Measurements from ENCODE around the gene KCNH3. TPM values are rescaled to one million over a fixed set of nuclear protein-coding genes. Genes with fewer than 3 reads are reported as not detected.
A peak's percentile ranks its signal among the peaks of the same experiment; 100 is the strongest.

KCNH3 gene
- total and polyA plus RNA-seq, 4 experiments from 2014 or later, result 0.97 to 2.4 (median 1.4) TPM

- ChIA-PET POLR2A (ENCODE audit: partially characterized antibody) (interaction anchor here (0.6 to 1.5 kb wide), 5 partner anchors 11 to 361 kb away, joined by 3 to 4 read pairs (median 3); partner anchors contain the start of genes KCNH3, PRPF40B and TUBA1A), CTCF (ENCODE audit: partially characterized antibody) (interaction anchor here (0.6 to 6.7 kb wide), 7 partner anchors 11 to 203 kb away, joined by 3 to 64 read pairs (median 3); partner anchors contain the start of gene DNAJC22)
- no peak overlapping the region for H3K27ac ChIP-seq (ENCODE audit: low read depth, low read length)
- peaks cover 8% of the 10 kb centered on the region for H3K4me1 ChIP-seq (ENCODE audit: insufficient read depth, low read length)
- DNase-seq, result no peak
- peaks cover 16% of the 10 kb centered on the region for H3K27me3 ChIP-seq (ENCODE audit: insufficient read depth, low read length)
- no peaks in the 10 kb centered on the region for H3K36me3 Mint-ChIP-seq
- H3K4me3 Mint-ChIP-seq, result no peak overlapping the region
- peaks cover 10 to 23% of the 10 kb centered on the region in 2 donors for H3K27me3 Mint-ChIP-seq
- peaks cover 7 to 12% (median 10%) of the 10 kb centered on the region in 4 donors for H3K4me1 Mint-ChIP-seq
- no peaks in the 10 kb centered on the region for H3K9me3 ChIP-seq (ENCODE audit: control insufficient read depth in 1 of 2, low read length in 2 of 2)
- no peak overlapping the region for H3K4me3 ChIP-seq (ENCODE audit: low read length in 2 of 2)
- H3K27ac Mint-ChIP-seq, result peak overlapping the region in 1 of 7 donors; percentile 72
- no peaks in the 10 kb centered on the region for H3K36me3 ChIP-seq (ENCODE audit: insufficient read depth, low read length)
- peaks cover 0 to 2% (median 0%) of the 10 kb centered on the region in 8 donors for H3K9me3 Mint-ChIP-seq
- intact Hi-C loops (cut with micrococcal nuclease), result no loop called here
Observed at GRCh38 chr12:49549735-49550692, 11.2 kb downstream of the KCNH3 start.

- CTCF ChIA-PET (ENCODE audit: partially characterized antibody), result interaction anchor here (0.6 to 6.7 kb wide), 6 partner anchors 10 to 192 kb away, joined by 3 to 64 read pairs (median 3); no protein-coding TSS in a partner anchor
- H3K9me3 ChIP-seq (ENCODE audit: control insufficient read depth in 1 of 2, low read length in 2 of 2), result no peaks in the 10 kb centered on the region
- Mint-ChIP-seq H3K9me3 (peaks cover 0 to 2% (median 0%) of the 10 kb centered on the region in 8 donors), H3K4me3 (no peak overlapping the region), H3K27ac (peak overlapping the region in 1 of 7 donors; percentile 42), H3K36me3 (no peaks in the 10 kb centered on the region), H3K27me3 (peaks cover 10 to 23% of the 10 kb centered on the region in 2 donors), H3K4me1 (peaks cover 6 to 11% (median 10%) of the 10 kb centered on the region in 4 donors)
- peaks cover 16% of the 10 kb centered on the region for H3K27me3 ChIP-seq (ENCODE audit: insufficient read depth, low read length)
- POLR2A ChIA-PET (ENCODE audit: partially characterized antibody), result interaction anchor here (0.8 to 1.5 kb wide), 4 partner anchors 12 to 72 kb away, joined by 3 to 4 read pairs (median 3); partner anchors contain the start of genes KCNH3 and PRPF40B
- peaks cover 8% of the 10 kb centered on the region for H3K4me1 ChIP-seq (ENCODE audit: insufficient read depth, low read length)
- intact Hi-C loops (cut with micrococcal nuclease), result no loop called here
- H3K4me3 ChIP-seq (ENCODE audit: low read length in 2 of 2), result no peak overlapping the region
- DNase-seq, result no peak
- no peak overlapping the region for H3K27ac ChIP-seq (ENCODE audit: low read depth, low read length)
- no peaks in the 10 kb centered on the region for H3K36me3 ChIP-seq (ENCODE audit: insufficient read depth, low read length)
Observed at GRCh38 chr12:49550693-49551252, 11.9 kb downstream of the KCNH3 start.

- CTCF ChIA-PET (ENCODE audit: partially characterized antibody), result interaction anchor here (0.7 to 6.7 kb wide), 10 partner anchors 9 to 220 kb away, joined by 3 to 64 read pairs (median 4); no protein-coding TSS in a partner anchor
- Mint-ChIP-seq H3K4me1 (peaks cover 6 to 11% (median 10%) of the 10 kb centered on the region in 4 donors), H3K36me3 (peaks cover 3 to 11% of the 10 kb centered on the region in 2 donors), H3K9me3 (peaks cover 0 to 2% (median 0%) of the 10 kb centered on the region in 8 donors), H3K27ac (no peak overlapping the region), H3K27me3 (peaks cover 10 to 22% of the 10 kb centered on the region in 2 donors), H3K4me3 (no peak overlapping the region)
- Histone ChIP-seq H3K9me3 (ENCODE audit: control insufficient read depth in 1 of 2, low read length in 2 of 2) (no peaks in the 10 kb centered on the region), H3K27ac (ENCODE audit: low read depth, low read length) (no peak overlapping the region), H3K4me1 (ENCODE audit: insufficient read depth, low read length) (peaks cover 8% of the 10 kb centered on the region), H3K36me3 (ENCODE audit: insufficient read depth, low read length) (no peaks in the 10 kb centered on the region), H3K27me3 (ENCODE audit: insufficient read depth, low read length) (peaks cover 16% of the 10 kb centered on the region), H3K4me3 (ENCODE audit: low read length in 2 of 2) (no peak overlapping the region)
- no peak for DNase-seq
- POLR2A ChIA-PET (ENCODE audit: partially characterized antibody), result no interaction called here
- intact Hi-C loops (cut with micrococcal nuclease), result no loop called here
Observed at GRCh38 chr12:49552014-49552413, 13.2 kb downstream of the KCNH3 start.

- CTCF ChIA-PET (ENCODE audit: partially characterized antibody), result interaction anchor here (0.8 to 6.7 kb wide), 14 partner anchors 9 to 221 kb away, joined by 3 to 64 read pairs (median 4); partner anchors contain the start of gene PRPF40B
Observed at GRCh38 chr12:49552425-49552824, 13.6 kb downstream of the KCNH3 start.

GRCh38 chr12:49552899-49553298, 14.1 kb downstream of the KCNH3 start:
- Mint-ChIP-seq H3K36me3 (peaks cover 3 to 11% of the 10 kb centered on the region in 2 donors), H3K4me3 (no peak overlapping the region), H3K27ac (peak overlapping the region in 2 of 7 donors; percentile 3 to 49), H3K9me3 (no peaks in the 10 kb centered on the region), H3K27me3 (peaks cover 8 to 17% of the 10 kb centered on the region in 2 donors), H3K4me1 (peaks cover 6 to 11% (median 10%) of the 10 kb centered on the region in 4 donors)
- ChIA-PET POLR2A (ENCODE audit: partially characterized antibody) (interaction anchor here (0.8 to 2.9 kb wide), 6 partner anchors 10 to 186 kb away, joined by 3 to 10 read pairs (median 5); partner anchors contain the start of genes KCNH3, PRPF40B and SPATS2), CTCF (ENCODE audit: partially characterized antibody) (interaction anchor here (0.9 to 6.7 kb wide), 18 partner anchors 9 to 195 kb away, joined by 3 to 64 read pairs (median 6); partner anchors contain the start of gene PRPF40B)
- DNase-seq, result no peak
- H3K4me3 ChIP-seq (ENCODE audit: low read length in 2 of 2), result no peak overlapping the region
- H3K27me3 ChIP-seq (ENCODE audit: insufficient read depth, low read length), result peaks cover 10% of the 10 kb centered on the region
- peaks cover 8% of the 10 kb centered on the region for H3K4me1 ChIP-seq (ENCODE audit: insufficient read depth, low read length)
- H3K27ac ChIP-seq (ENCODE audit: low read depth, low read length), result no peak overlapping the region
- H3K9me3 ChIP-seq (ENCODE audit: control insufficient read depth in 1 of 2, low read length in 2 of 2), result no peaks in the 10 kb centered on the region
- H3K36me3 ChIP-seq (ENCODE audit: insufficient read depth, low read length), result no peaks in the 10 kb centered on the region
- intact Hi-C loops (cut with micrococcal nuclease), result loop anchor here (1.0 kb wide), 4 partner anchors 15 to 154 kb away; partner anchors contain the start of genes FMNL3, MCRS1 and PRPF40B

More at GRCh38 chr12:49552425-49552824, 13.6 kb downstream of the KCNH3 start:
- Histone ChIP-seq H3K4me3 (ENCODE audit: low read length in 2 of 2) (no peak overlapping the region), H3K4me1 (ENCODE audit: insufficient read depth, low read length) (peaks cover 8% of the 10 kb centered on the region), H3K27me3 (ENCODE audit: insufficient read depth, low read length) (peaks cover 15% of the 10 kb centered on the region), H3K9me3 (ENCODE audit: control insufficient read depth in 1 of 2, low read length in 2 of 2) (no peaks in the 10 kb centered on the region), H3K27ac (ENCODE audit: low read depth, low read length) (no peak overlapping the region), H3K36me3 (ENCODE audit: insufficient read depth, low read length) (no peaks in the 10 kb centered on the region)
- POLR2A ChIA-PET (ENCODE audit: partially characterized antibody), result interaction anchor here (0.8 to 2.9 kb wide), 5 partner anchors 10 to 70 kb away, joined by 3 to 10 read pairs (median 4); partner anchors contain the start of genes KCNH3 and PRPF40B
- Mint-ChIP-seq H3K9me3 (peaks cover 0 to 1% (median 0%) of the 10 kb centered on the region in 8 donors), H3K36me3 (peaks cover 3 to 11% of the 10 kb centered on the region in 2 donors), H3K27me3 (peaks cover 9 to 18% of the 10 kb centered on the region in 2 donors), H3K27ac (peak overlapping the region in 2 of 7 donors; percentile 37 to 49), H3K4me3 (no peak overlapping the region), H3K4me1 (peaks cover 6 to 11% (median 10%) of the 10 kb centered on the region in 4 donors)
- DNase-seq, result no peak
- intact Hi-C loops (cut with micrococcal nuclease), result no loop called here

GRCh38 chr12:49553512-49554088, 14.8 kb downstream of the KCNH3 start:
- H3K4me1 ChIP-seq (ENCODE audit: insufficient read depth, low read length), result peaks cover 4% of the 10 kb centered on the region
- ChIA-PET CTCF (ENCODE audit: partially characterized antibody) (interaction anchor here (0.8 to 6.7 kb wide), 21 partner anchors 8 to 195 kb away, joined by 3 to 64 read pairs (median 5); partner anchors contain the start of gene PRPF40B), POLR2A (ENCODE audit: partially characterized antibody) (interaction anchor here (0.7 to 2.9 kb wide), 6 partner anchors 9 to 848 kb away, joined by 3 to 10 read pairs (median 5); partner anchors contain the start of genes PRPF40B and SPATS2)
- H3K4me1 Mint-ChIP-seq, result peaks cover 5 to 11% (median 8%) of the 10 kb centered on the region in 4 donors
- peak overlapping the region in 3 of 7 donors; percentile 14 to 54 (median 21) for H3K27ac Mint-ChIP-seq
- no peak overlapping the region for H3K4me3 Mint-ChIP-seq
- H3K36me3 ChIP-seq (ENCODE audit: insufficient read depth, low read length), result peaks cover 3% of the 10 kb centered on the region
- intact Hi-C loops (cut with micrococcal nuclease), result loop anchor here (1.0 kb wide), 4 partner anchors 15 to 154 kb away; partner anchors contain the start of genes FMNL3, MCRS1 and PRPF40B
- H3K4me3 ChIP-seq (ENCODE audit: low read length in 2 of 2), result no peak overlapping the region
- H3K9me3 ChIP-seq (ENCODE audit: control insufficient read depth in 1 of 2, low read length in 2 of 2), result no peaks in the 10 kb centered on the region
- H3K27ac ChIP-seq (ENCODE audit: low read depth, low read length), result no peak overlapping the region
- peaks cover 3% of the 10 kb centered on the region for H3K27me3 ChIP-seq (ENCODE audit: insufficient read depth, low read length)
- H3K36me3 Mint-ChIP-seq, result peaks cover 6 to 16% of the 10 kb centered on the region in 2 donors
- no peaks in the 10 kb centered on the region for H3K9me3 Mint-ChIP-seq
- H3K27me3 Mint-ChIP-seq, result peaks cover 3 to 12% of the 10 kb centered on the region in 2 donors
- peak in 4 of 5 donors; percentile 37 to 59 (median 50) for DNase-seq
